NCI-H1105 (cell line): ENCODE measurements around the gene LRRC32.

Experiments used
- DNase-seq: peaks from one replicate; lab custom pipeline; 2025; lab: John Stamatoyannopoulos, UW

LRRC32 gene

GRCh38 chr11:76678321-76678720 is 7.8 kb upstream of the LRRC32 start:
- DNase-seq, result no peak

GRCh38 chr11:76677458-76677765 is 6.9 kb upstream of the LRRC32 start:
- no peak for DNase-seq

GRCh38 chr11:76676636-76677457 is 6.3 kb upstream of the LRRC32 start:
- DNase-seq, result no peak

GRCh38 chr11:76674517-76675400 is 4.2 kb upstream of the LRRC32 start:
- DNase-seq, result no peak

- no peak for DNase-seq
Measured at GRCh38 chr11:76673176-76674142, 2.9 kb upstream of the LRRC32 start.

- no peak for DNase-seq
Measured at GRCh38 chr11:76672431-76673175, 2.1 kb upstream of the LRRC32 start.

DNA sequence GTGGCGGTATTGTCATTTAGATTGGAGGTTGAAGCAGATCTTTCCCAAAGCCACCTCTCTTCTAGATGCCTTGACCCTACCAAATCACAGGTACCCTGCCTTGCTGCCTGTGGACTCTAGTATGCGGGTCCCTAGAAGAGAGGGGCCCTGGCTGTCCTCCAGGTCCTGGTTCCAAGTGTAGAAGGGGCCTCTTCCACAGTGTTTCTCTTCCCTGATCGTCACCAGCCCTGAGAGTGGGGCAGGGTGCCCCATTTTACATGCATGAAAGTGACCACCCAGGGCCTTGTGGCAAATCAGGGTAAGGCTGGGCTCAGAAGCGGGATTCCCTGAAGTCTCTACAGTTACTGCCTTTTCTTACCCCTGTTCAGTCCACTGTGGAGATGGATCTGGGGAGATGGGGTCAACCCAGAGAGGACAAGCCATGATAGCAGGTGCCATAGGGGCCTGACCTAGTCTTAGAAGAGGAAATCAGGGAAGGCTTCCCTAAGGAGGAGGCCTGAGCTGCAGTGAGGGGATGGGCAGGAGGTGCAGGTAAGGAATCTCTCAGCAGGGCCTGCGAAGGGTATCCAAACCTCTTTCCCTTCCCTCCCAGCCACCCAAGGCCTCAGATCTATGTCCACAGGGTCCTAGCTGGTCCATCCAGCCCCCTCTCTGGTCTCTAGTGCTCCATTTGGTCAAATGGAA is 1.2 kb upstream of the LRRC32 start:
- no peak for DNase-seq

DNA sequence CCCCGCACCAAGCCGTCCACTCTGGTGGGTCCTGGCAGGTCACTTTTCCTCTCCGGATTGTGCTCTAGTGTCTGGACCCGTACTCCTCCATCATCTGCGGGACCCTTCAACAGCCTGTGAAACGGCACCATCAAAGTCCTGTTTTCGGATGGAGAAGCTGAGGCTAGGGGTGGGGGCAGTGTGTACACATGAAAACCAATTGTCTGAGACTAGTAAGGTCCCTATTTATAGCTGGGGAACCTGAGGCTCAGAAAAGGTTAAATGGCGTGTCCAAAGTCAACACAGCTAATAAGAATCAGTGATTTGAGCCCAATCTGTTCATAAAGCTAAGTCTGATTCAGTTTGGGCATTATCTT is 668 bp upstream of the LRRC32 start:
- DNase-seq, result no peak

GRCh38 chr11:76669901-76670484 is 554 bp downstream of the LRRC32 start:
- DNase-seq, result no peak

DNA sequence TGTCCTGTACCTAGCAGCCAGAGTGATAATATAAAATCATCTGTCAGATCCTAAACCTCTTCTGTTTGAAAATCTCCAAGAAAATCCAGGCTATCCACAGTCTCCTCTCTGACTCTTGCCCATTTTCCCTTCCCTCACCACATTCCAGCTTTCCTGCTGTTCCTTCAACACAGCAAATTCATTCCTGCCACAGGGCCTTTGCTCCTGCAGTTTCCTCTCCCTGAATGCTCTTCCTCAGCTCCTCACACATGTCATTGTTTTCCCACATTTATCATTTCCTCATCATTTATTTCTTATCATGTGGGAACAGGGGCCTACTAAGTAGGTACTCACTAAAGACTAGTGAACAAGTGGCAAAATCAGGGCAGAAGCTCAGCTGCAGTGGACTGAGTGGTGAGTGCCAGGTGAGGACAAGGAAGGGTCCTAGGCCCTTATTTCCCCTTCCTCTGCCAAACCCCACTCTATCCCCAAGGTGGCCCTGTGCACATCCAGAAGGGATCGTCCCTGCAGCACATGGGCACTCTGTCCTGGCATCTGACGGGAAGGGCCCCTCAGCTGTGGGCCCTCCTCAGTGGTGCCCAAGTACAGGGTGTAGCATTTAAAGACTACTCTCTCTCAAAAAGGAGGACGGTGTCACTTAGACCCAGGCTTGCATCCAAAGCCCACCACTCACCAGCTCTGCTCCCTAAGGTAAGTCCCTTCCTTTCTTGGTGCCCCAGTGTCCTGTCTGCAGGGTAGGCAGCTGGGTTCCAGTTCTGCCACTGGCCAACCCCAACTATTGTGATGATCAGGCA is 2.0 kb downstream of the LRRC32 start:
- no peak for DNase-seq

DNA sequence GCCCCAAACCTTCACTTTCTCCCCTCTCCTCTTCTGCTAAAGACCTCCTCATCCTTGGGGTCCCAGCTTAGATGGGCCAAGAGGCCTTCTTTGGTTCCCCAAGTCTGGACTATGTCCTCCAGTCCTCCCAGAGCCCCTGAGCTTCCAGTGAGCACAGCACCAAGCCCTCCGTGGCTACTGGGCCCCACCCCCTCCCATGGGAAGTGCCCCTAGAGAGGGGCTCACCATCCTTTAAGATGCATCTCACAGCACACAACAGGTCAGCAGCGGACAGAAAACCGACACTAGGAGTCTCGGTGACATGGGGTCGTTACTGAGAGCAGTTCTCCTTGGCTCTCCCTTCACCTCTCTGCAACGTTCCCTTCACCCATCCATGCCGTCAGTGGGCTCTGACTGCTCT is 2.7 kb downstream of the LRRC32 start:
- no peak for DNase-seq

- no peak for DNase-seq
Measured at GRCh38 chr11:76667271-76667818, 3.2 kb downstream of the LRRC32 start.

DNA sequence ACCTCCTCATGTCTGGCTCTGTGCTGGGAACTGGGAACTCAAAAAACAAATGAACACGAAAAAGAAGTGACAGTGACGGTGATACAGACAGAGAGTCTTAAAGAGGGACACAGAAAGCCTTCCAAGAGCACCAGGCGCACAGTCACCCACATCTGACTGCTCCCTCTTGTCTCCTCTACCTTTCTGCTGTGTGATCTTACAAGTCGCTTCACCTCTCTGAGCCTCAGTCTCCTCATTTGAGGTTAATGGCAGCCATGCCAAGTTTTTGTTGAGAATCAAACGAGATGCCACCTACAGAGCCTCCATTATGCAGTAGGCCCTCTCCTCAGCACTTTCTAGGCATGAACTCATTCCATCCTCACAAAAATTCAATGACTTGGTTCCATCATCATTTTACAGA is 3.7 kb downstream of the LRRC32 start:
- no peak for DNase-seq

GRCh38 chr11:76666408-76666807 is 4.1 kb downstream of the LRRC32 start:
- DNase-seq, result no peak

GRCh38 chr11:76665921-76666351 is 4.6 kb downstream of the LRRC32 start:
- DNase-seq, result no peak

DNA sequence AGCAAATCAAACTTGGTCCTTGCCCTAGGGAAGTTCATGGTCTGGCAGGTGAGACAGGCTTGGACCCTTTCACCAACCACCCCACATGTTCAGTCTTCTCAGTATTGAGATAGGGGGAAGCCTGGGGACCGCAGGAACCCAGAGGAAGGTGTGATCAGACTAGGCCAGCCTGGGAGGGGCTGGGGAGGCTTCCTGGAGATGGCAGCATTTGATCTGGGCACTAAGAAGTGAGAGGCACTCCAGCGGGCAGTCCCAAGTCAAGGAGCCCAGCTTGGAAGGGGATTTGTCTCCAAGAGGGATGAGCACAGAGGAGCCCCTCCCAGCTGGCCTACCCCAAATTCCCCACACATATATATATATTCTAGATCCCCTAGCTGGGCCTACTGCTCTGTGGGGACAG is 5.4 kb downstream of the LRRC32 start:
- no peak for DNase-seq

GRCh38 chr11:76664578-76665061 is 5.9 kb downstream of the LRRC32 start:
- no peak for DNase-seq

- DNase-seq, result no peak
Measured at GRCh38 chr11:76663912-76664440, 6.6 kb downstream of the LRRC32 start.

DNA sequence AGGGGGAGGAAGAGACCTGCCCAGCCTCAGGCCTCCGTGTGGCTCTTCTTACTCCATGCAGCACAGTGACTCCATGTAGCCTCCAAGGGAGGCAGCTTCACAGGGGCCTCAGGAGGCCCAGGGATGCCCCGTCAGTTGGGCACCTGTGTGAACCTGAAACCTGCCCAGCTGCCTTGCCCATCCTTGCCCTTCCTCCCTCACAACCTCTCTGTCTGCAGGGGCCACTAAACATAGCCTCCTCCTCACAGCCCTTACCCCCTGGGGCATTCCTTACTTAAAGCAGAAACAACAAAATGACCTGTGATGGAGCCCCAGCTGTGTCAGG is 7.1 kb downstream of the LRRC32 start:
- no peak for DNase-seq
